ACC112 (cell line): ENCODE measurements around the gene NCBP2.

Experiments
- H2AFZ ChIP-seq: fragments of 200-600 bp; sonication (generic); one replicate; pipeline ENCODE4 v1.6.0; 2017; ENCODE audit warnings: antibody characterized with exemption, low read length; ENCODE audit not compliant: unreplicated experiment
- H3K27ac ChIP-seq: fragments of 200-600 bp; sonication (generic); 2 replicates; pipeline ENCODE4 v1.5.1; 2014; ENCODE audit warnings: low read depth, mild to moderate bottlenecking, antibody characterized with exemption, low read length, moderate library complexity
- H3K27me3 ChIP-seq: fragments of 200-600 bp; sonication (generic); 2 replicates; pipeline ENCODE4 v1.6.1; 2014; ENCODE audit warnings: mild to moderate bottlenecking, antibody characterized with exemption, low read length, moderate library complexity, mixed read lengths; ENCODE audit not compliant: insufficient read depth
- H3K36me3 ChIP-seq: fragments of 200-600 bp; sonication (generic); 2 replicates; pipeline ENCODE4 v1.6.1; 2016; ENCODE audit warnings: mild to moderate bottlenecking, antibody characterized with exemption, low read length, moderate library complexity, mixed read lengths; ENCODE audit not compliant: insufficient read depth
- H3K4me1 ChIP-seq: fragments of 200-600 bp; sonication (generic); one replicate; pipeline ENCODE4 v1.6.1; 2016; ENCODE audit warnings: low read length, mixed read lengths; ENCODE audit not compliant: insufficient read depth, unreplicated experiment, control insufficient read depth
- H3K4me3 ChIP-seq: fragments of 200-600 bp; sonication (generic); 2 replicates; pipeline ENCODE4 v1.5.1; 2014; ENCODE audit warnings: mild to moderate bottlenecking, low read depth, low read length
- H3K79me2 ChIP-seq: fragments of 200-600 bp; sonication (generic); one replicate; pipeline ENCODE4 v1.6.0; 2016; ENCODE audit warnings: low read length; ENCODE audit not compliant: control insufficient read depth, unreplicated experiment, insufficient read depth

The NCBP2 gene

GRCh38 chr3:196902296-196902695, 40.0 kb downstream of the NCBP2 start:
- no peak overlapping the region for H3K27ac ChIP-seq
- H3K27me3 ChIP-seq: no peaks in the 10 kb centered on the region
- no peaks in the 10 kb centered on the region for H3K4me1 ChIP-seq
- H3K4me3 ChIP-seq: no peak overlapping the region
- no peak overlapping the region for H2AFZ ChIP-seq
- H3K36me3 ChIP-seq: peaks cover 27% of the 10 kb centered on the region
- peaks cover 4% of the 10 kb centered on the region for H3K79me2 ChIP-seq

GRCh38 chr3:196901768-196902167, 40.6 kb downstream of the NCBP2 start:
- H3K36me3 ChIP-seq: peaks cover 25% of the 10 kb centered on the region

GRCh38 chr3:196896229-196896628, 46.1 kb downstream of the NCBP2 start:
- Histone ChIP-seq H3K4me3 (no peak overlapping the region), H2AFZ (no peak overlapping the region), H3K27me3 (no peaks in the 10 kb centered on the region), H3K36me3 (peaks cover 9% of the 10 kb centered on the region), H3K4me1 (no peaks in the 10 kb centered on the region), H3K79me2 (peaks cover 49% of the 10 kb centered on the region), H3K27ac (no peak overlapping the region)

More at GRCh38 chr3:196901768-196902167, 40.6 kb downstream of the NCBP2 start:
- Histone ChIP-seq H3K79me2 (peaks cover 9% of the 10 kb centered on the region), H3K27ac (no peak overlapping the region), H3K4me1 (no peaks in the 10 kb centered on the region), H3K27me3 (no peaks in the 10 kb centered on the region), H3K4me3 (no peak overlapping the region), H2AFZ (no peak overlapping the region)

GRCh38 chr3:196894557-196895295, 47.6 kb downstream of the NCBP2 start:
- Histone ChIP-seq H3K79me2 (peaks cover 61% of the 10 kb centered on the region), H3K36me3 (peaks cover 9% of the 10 kb centered on the region; the same call in 1 of the 2 replicates), H3K4me1 (no peaks in the 10 kb centered on the region), H3K27ac (no peak overlapping the region), H3K4me3 (no peak overlapping the region), H3K27me3 (no peaks in the 10 kb centered on the region), H2AFZ (no peak overlapping the region)

- Histone ChIP-seq H2AFZ (no peak overlapping the region), H3K4me3 (no peak overlapping the region), H3K79me2 (peaks cover 64% of the 10 kb centered on the region), H3K27me3 (no peaks in the 10 kb centered on the region), H3K36me3 (peaks cover 24% of the 10 kb centered on the region; the same call in 1 of the 2 replicates), H3K27ac (no peak overlapping the region), H3K4me1 (no peaks in the 10 kb centered on the region)
These were observed 52.3 kb downstream of the NCBP2 start for GRCh38 chr3:196889844-196890708.

GRCh38 chr3:196886144-196886543, 56.2 kb downstream of the NCBP2 start:
- H3K27ac ChIP-seq: no peak overlapping the region
- no peak overlapping the region for H3K4me3 ChIP-seq
- H3K27me3 ChIP-seq: no peaks in the 10 kb centered on the region
- H3K36me3 ChIP-seq: peaks cover 18% of the 10 kb centered on the region; the same call in 1 of the 2 replicates
- H3K4me1 ChIP-seq: peaks cover 7% of the 10 kb centered on the region
- peaks cover 69% of the 10 kb centered on the region for H3K79me2 ChIP-seq
- H2AFZ ChIP-seq: no peak overlapping the region
